ENCODE results near the gene RGS19. TPM values are rescaled to one million over a fixed set of nuclear protein-coding genes. Genes with fewer than 3 reads are reported as not detected.

Gene RGS19
- total RNA-seq, 1 experiment from 2014 or later: 43.2 TPM

DNA sequence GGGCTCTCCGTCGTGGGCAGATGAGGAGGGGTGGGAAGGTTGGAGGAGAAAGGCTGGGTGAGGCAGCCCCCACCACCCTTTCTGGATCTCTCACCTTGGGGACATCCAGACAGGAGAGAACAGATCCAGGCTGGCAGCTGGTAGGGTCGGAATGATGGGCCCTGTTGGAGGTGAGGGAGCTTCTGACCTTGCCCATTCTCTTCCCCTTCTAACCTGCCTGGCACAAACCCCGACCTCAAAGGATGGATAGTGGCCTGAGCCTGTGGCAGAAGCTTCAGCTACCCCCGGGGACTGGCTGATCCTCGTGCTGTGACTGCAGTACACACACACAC is 34.1 kb upstream of the RGS19 start:
- ATAC-seq: no peak
- Histone ChIP-seq H3K79me2 (ENCODE audit: low read length) (no peaks in the 10 kb centered on the region), H3K9me2 (replicated peaks; ENCODE audit: low read length) (no peaks in the 10 kb centered on the region), H4K20me1 (ENCODE audit: low read length) (no peaks in the 10 kb centered on the region), H3K4me2 (ENCODE audit: low read length) (no peak overlapping the region), H3F3A (ENCODE audit: low read length, unreplicated experiment) (no peaks in the 10 kb centered on the region), H2AFZ (ENCODE audit: low read length) (no peak overlapping the region), H3K9ac (ENCODE audit: low read length) (no peak overlapping the region), H3K27me3 (ENCODE audit: low read length) (no peaks in the 10 kb centered on the region), H3K4me1 (ENCODE audit: insufficient read depth, low read length) (no peaks in the 10 kb centered on the region), H3K9me3 (ENCODE audit: low read length) (no peaks in the 10 kb centered on the region), H3K4me3 (ENCODE audit: low read length) (no peak overlapping the region), H3K27ac (ENCODE audit: low read length) (no peak overlapping the region), H3K36me3 (ENCODE audit: low read depth, low read length) (no peaks in the 10 kb centered on the region)
- TF ChIP-seq EZH2phosphoT487 (IDR thresholded peaks at IDR 0.05; ENCODE audit: borderline replicate concordance, low read length): no peak
- no peak for TF ChIP-seq EZH2 (IDR thresholded peaks at IDR 0.05; ENCODE audit: low read length, unreplicated experiment)
- TF ChIP-seq, protein P1, sequence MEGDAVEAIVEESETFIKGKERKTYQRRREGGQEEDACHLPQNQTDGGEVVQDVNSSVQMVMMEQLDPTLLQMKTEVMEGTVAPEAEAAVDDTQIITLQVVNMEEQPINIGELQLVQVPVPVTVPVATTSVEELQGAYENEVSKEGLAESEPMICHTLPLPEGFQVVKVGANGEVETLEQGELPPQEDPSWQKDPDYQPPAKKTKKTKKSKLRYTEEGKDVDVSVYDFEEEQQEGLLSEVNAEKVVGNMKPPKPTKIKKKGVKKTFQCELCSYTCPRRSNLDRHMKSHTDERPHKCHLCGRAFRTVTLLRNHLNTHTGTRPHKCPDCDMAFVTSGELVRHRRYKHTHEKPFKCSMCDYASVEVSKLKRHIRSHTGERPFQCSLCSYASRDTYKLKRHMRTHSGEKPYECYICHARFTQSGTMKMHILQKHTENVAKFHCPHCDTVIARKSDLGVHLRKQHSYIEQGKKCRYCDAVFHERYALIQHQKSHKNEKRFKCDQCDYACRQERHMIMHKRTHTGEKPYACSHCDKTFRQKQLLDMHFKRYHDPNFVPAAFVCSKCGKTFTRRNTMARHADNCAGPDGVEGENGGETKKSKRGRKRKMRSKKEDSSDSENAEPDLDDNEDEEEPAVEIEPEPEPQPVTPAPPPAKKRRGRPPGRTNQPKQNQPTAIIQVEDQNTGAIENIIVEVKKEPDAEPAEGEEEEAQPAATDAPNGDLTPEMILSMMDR (conservative IDR thresholded peaks at IDR 0.05; ENCODE audit: low read depth, low read length): no peak
- CTCF ChIA-PET: no interaction called here
- no TSS peak for BruUV-seq (replicated peaks)
- intact Hi-C loops (cut with micrococcal nuclease): no loop called here
- DNase-seq: no peak
- POLR2A ChIA-PET (ENCODE audit: unreplicated experiment): no interaction called here

DNA sequence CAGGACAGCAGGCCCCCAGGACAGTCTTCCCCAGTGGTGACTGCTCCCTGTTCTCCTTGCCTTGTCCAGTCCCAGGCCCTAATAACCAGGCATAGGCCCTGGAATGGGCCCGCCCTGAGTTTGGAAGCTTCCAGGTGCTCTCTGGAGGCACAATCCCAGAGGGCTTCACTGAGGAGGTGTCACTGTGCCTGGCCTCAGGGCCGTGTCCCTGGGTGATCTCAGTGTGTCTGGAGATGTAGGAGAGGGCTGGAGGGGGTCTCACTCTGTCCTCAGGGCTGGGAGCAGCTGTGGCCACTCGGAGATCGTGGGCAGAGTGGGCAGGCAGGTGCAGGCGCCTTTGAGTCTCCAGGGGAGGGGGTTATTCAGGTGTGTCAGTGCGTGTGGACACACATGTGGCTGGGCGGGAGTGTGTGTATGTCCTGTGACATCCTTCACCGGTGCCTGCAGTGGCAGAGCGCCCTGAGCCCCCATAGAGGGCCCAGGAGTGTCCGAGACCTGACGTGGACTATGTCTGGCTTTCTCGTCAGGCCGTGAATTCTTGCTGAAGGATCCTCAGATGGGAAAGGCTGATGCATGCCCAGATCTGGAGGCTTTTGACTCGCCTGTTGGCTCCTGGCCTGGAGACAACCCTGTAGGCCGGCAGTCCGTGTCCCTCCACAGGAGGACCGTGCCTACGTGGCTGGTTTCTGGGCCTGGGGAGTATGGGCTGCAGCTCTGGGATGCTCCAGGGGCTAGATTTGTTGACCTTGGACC is 33.5 kb upstream of the RGS19 start:
- no peaks in the 10 kb centered on the region for H4K20me1 ChIP-seq (ENCODE audit: low read length)
- TF ChIP-seq, protein P1 (conservative IDR thresholded peaks at IDR 0.05; ENCODE audit: low read depth, low read length): no peak
- TF ChIP-seq EZH2 (IDR thresholded peaks at IDR 0.05; ENCODE audit: low read length, unreplicated experiment): no peak
- H3K27me3 ChIP-seq (ENCODE audit: low read length): no peaks in the 10 kb centered on the region
- DNase-seq (no peak), ATAC-seq (no peak)
- POLR2A ChIA-PET (ENCODE audit: unreplicated experiment): no interaction called here
- H3K36me3 ChIP-seq (ENCODE audit: low read depth, low read length): no peaks in the 10 kb centered on the region
- no peak overlapping the region for H2AFZ ChIP-seq (ENCODE audit: low read length)
- no peaks in the 10 kb centered on the region for H3K4me1 ChIP-seq (ENCODE audit: insufficient read depth, low read length)
- BruUV-seq (replicated peaks): no TSS peak
- no peak overlapping the region for H3K4me2 ChIP-seq (ENCODE audit: low read length)
- H3K9me2 ChIP-seq (replicated peaks; ENCODE audit: low read length): no peaks in the 10 kb centered on the region
- no peak overlapping the region for H3K27ac ChIP-seq (ENCODE audit: low read length)
- H3K9ac ChIP-seq (ENCODE audit: low read length): no peak overlapping the region
- H3K4me3 ChIP-seq (ENCODE audit: low read length): no peak overlapping the region
- H3K9me3 ChIP-seq (ENCODE audit: low read length): no peaks in the 10 kb centered on the region
- no peaks in the 10 kb centered on the region for H3F3A ChIP-seq (ENCODE audit: low read length, unreplicated experiment)
- intact Hi-C loops (cut with micrococcal nuclease): no loop called here
- no peaks in the 10 kb centered on the region for H3K79me2 ChIP-seq (ENCODE audit: low read length)
- CTCF ChIA-PET: no interaction called here

DNA sequence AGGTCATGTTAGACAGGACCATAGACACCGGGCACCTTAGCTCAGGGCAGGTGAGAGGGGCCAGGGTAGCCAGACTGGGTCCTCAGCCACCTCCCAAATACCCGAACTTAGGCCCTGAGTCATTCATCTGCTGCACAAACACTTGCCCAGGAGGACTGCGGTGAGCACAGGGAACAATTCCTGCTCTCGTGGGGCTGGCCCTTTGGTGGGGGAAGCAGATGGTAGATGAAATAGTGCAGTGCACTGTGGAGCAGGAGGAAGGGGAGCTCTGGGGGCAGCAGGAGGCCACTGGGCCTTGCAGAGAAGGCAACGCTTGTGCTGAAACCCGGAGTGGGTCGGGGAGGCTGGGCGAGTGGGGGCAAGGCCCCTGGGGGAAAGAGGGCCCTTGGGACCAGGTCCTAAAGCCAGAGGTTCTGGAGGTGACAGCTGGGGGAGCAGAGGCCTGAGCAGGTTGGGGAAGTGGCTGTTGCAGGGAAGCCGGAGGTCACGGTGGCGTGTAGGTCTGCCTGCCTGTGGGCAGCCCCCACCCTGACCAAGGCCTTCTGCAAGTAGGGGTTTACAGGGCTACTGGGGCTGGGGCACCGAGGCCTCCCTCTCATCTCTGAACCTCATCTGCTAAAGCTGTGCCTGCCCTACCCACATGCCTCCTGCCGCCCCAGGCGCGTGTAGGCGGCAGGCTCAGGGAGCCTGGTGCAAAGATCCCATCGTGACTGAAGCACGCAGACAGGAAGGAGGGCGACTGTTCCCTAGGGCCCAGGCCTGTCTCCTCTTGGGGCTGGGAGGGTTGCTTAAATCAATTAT is 32.7 kb upstream of the RGS19 start:
- TF ChIP-seq EZH2 (IDR thresholded peaks at IDR 0.05; ENCODE audit: low read length, unreplicated experiment) (no peak), EZH2phosphoT487 (IDR thresholded peaks at IDR 0.05; ENCODE audit: borderline replicate concordance, low read length) (no peak)
- TF ChIP-seq, protein P1 (conservative IDR thresholded peaks at IDR 0.05; ENCODE audit: low read depth, low read length): no peak
- Histone ChIP-seq H3K79me2 (ENCODE audit: low read length) (no peaks in the 10 kb centered on the region), H3K9me2 (replicated peaks; ENCODE audit: low read length) (no peaks in the 10 kb centered on the region), H3K27me3 (ENCODE audit: low read length) (no peaks in the 10 kb centered on the region), H2AFZ (ENCODE audit: low read length) (no peak overlapping the region), H3K27ac (ENCODE audit: low read length) (no peak overlapping the region), H3F3A (ENCODE audit: low read length, unreplicated experiment) (no peaks in the 10 kb centered on the region), H3K4me3 (ENCODE audit: low read length) (no peak overlapping the region), H4K20me1 (ENCODE audit: low read length) (no peaks in the 10 kb centered on the region), H3K36me3 (ENCODE audit: low read depth, low read length) (no peaks in the 10 kb centered on the region), H3K9ac (ENCODE audit: low read length) (no peak overlapping the region), H3K4me2 (ENCODE audit: low read length) (no peak overlapping the region), H3K4me1 (ENCODE audit: insufficient read depth, low read length) (no peaks in the 10 kb centered on the region), H3K9me3 (ENCODE audit: low read length) (no peaks in the 10 kb centered on the region)
- BruUV-seq (replicated peaks): no TSS peak
- ChIA-PET CTCF (no interaction called here), POLR2A (ENCODE audit: unreplicated experiment) (no interaction called here)
- DNase-seq (no peak), ATAC-seq (no peak)
- intact Hi-C loops (cut with micrococcal nuclease): no loop called here

All from PC-3 (cell line).